Right atrium auricular region (tissue), 2 donors: ENCODE measurements around the gene CFAP47. TPM values are rescaled to one million over a fixed set of nuclear protein-coding genes. Genes with fewer than 3 reads are reported as not detected.
"Not testable (repeated sequence)": the region's sequence is repeated elsewhere in the genome, so short reads cannot be mapped to it uniquely, and the experiment has no call there.

Experiments
- DNase-seq: peaks from one replicate; pipeline ENCODE4 v3.0.0-alpha.2; 2019; ENCODE audit warnings: low spot score
- H3K27ac ChIP-seq, 2 donors: fragments of 200-600 bp; sonication (generic); 1 replicate in 1 of 2; 2 replicates in 1 of 2; pipeline ENCODE4 v1.5.1; 2016 to 2019
- H3K27me3 ChIP-seq, 2 donors: fragments of 200-600 bp; sonication (generic); one replicate each; pipeline versions ENCODE4 v1.5.1 to v1.6.0; 2017 to 2019
- H3K36me3 ChIP-seq: fragments of 200-600 bp; sonication (generic); one replicate; pipeline ENCODE4 v1.5.1; 2016
- H3K4me1 ChIP-seq, 2 donors: fragments of 200-600 bp; sonication (generic); one replicate each; pipeline versions ENCODE4 v1.5.1 to v1.6.0; 2017 to 2019
- H3K4me3 ChIP-seq, 2 donors: fragments of 200-600 bp; sonication (generic); 1 replicate in 1 of 2; 2 replicates in 1 of 2; pipeline ENCODE4 v1.5.1; 2017 to 2019; ENCODE audit warnings: mild to moderate bottlenecking in 1 of 2, moderate library complexity in 1 of 2
- H3K9me3 ChIP-seq, 2 donors: fragments of 200-600 bp; sonication (generic); one replicate each; pipeline ENCODE4 v1.5.1; 2019
- CTCF ChIP-seq, 2 donors: fragments of 200-600 bp; sonication (generic); IDR thresholded peaks; one replicate each; pipeline ENCODE4 v1.5.1; 2019; ENCODE audit warnings: antibody characterized with exemption in 2 of 2
- total RNA-seq, 2 donors: library from RNA; depleted of rRNA; stranded (reverse); fragments of >200 nt; gene quantifications; one replicate each; pipeline ENCODE4 v1.1.0, GENCODE V29; 2016

Gene CFAP47
- not detected for total RNA-seq

GRCh38 chrX:35919536-35920309 lies at the start of gene CFAP47:
TSS of gene CFAP47 (plus strand) at chrX:35919734. CDS start at chrX:35919800, 66 bp downstream.
- no peaks in the 10 kb centered on the region for H3K36me3 ChIP-seq
- peaks cover 0 to 4% of the 10 kb centered on the region in 2 donors for H3K27me3 ChIP-seq
- peak within 1 kb of the TSS in 1 of 2 donors; percentile 8 for H3K4me3 ChIP-seq
- no peak for DNase-seq
- H3K4me1 ChIP-seq = no peaks in the 10 kb centered on the region
- H3K9me3 ChIP-seq = peaks cover 0 to 3% of the 10 kb centered on the region in 2 donors
- TF ChIP-seq CTCF (IDR thresholded peaks at IDR 0.05) = no peak
- H3K27ac ChIP-seq = no peak within 1 kb of the TSS

GRCh38 chrX:35880601-35881000 lies 38.9 kb upstream of the CFAP47 start:
- Histone ChIP-seq H3K4me3 (no peak overlapping the region), H3K36me3 (no peaks in the 10 kb centered on the region), H3K4me1 (no peaks in the 10 kb centered on the region), H3K9me3 (no peaks in the 10 kb centered on the region), H3K27ac (no peak overlapping the region), H3K27me3 (no peaks in the 10 kb centered on the region)
- TF ChIP-seq CTCF (IDR thresholded peaks at IDR 0.05) = no peak
- DNase-seq = no peak

- no peak for DNase-seq
- no peak overlapping the region for H3K4me3 ChIP-seq
- H3K27me3 ChIP-seq = no peaks in the 10 kb centered on the region
- TF ChIP-seq CTCF (IDR thresholded peaks at IDR 0.05) = no peak
- no peaks in the 10 kb centered on the region for H3K36me3 ChIP-seq
- H3K4me1 ChIP-seq = no peaks in the 10 kb centered on the region
- H3K27ac ChIP-seq = no peak overlapping the region
- H3K9me3 ChIP-seq = no peaks in the 10 kb centered on the region
Observed at GRCh38 chrX:35886135-35886534, 33.4 kb upstream of the CFAP47 start.

GRCh38 chrX:35890699-35891098 lies 28.8 kb upstream of the CFAP47 start:
- DNase-seq = no peak
- Histone ChIP-seq H3K9me3 (no peaks in the 10 kb centered on the region), H3K27me3 (no peaks in the 10 kb centered on the region), H3K36me3 (no peaks in the 10 kb centered on the region), H3K4me1 (no peaks in the 10 kb centered on the region), H3K27ac (no peak overlapping the region), H3K4me3 (no peak overlapping the region)
- TF ChIP-seq CTCF (IDR thresholded peaks at IDR 0.05) = peak in 1 of 2 donors; percentile 69

- not testable (repeated sequence) for DNase-seq, H3K36me3 ChIP-seq, H3K9me3 ChIP-seq, H3K4me3 ChIP-seq, H3K27ac ChIP-seq, H3K27me3 ChIP-seq, H3K4me1 ChIP-seq
Observed at GRCh38 chrX:35986816-35987215, 67.3 kb downstream of the CFAP47 start.

- H3K9me3 ChIP-seq = no peaks in the 10 kb centered on the region
- H3K4me3 ChIP-seq = no peak overlapping the region
- no peak for DNase-seq
- H3K36me3 ChIP-seq = no peaks in the 10 kb centered on the region
- H3K4me1 ChIP-seq = no peaks in the 10 kb centered on the region
- H3K27me3 ChIP-seq = no peaks in the 10 kb centered on the region
- H3K27ac ChIP-seq = no peak overlapping the region
- TF ChIP-seq CTCF (IDR thresholded peaks at IDR 0.05) = no peak
Observed at GRCh38 chrX:36007207-36007606, 87.7 kb downstream of the CFAP47 start.
